Measurements from ENCODE around the gene PROM1.

The PROM1 gene

GRCh38 chr4:16056681-16057385, 27.0 kb downstream of the PROM1 start:
- no peak for FAIRE-seq

- no peak for FAIRE-seq
Measured at GRCh38 chr4:16055873-16056272, 27.9 kb downstream of the PROM1 start.

GRCh38 chr4:16055471-16055870, 28.4 kb downstream of the PROM1 start:
- no peak for FAIRE-seq

GRCh38 chr4:16052939-16053338, 30.9 kb downstream of the PROM1 start:
- no peak for FAIRE-seq

GRCh38 chr4:16051980-16052379, 31.8 kb downstream of the PROM1 start:
- no peak for FAIRE-seq

- FAIRE-seq, result no peak
Measured at GRCh38 chr4:16051132-16051531, 32.7 kb downstream of the PROM1 start.

GRCh38 chr4:16050669-16051068, 33.2 kb downstream of the PROM1 start:
- no peak for FAIRE-seq

GRCh38 chr4:16048619-16049419, 35.0 kb downstream of the PROM1 start:
- no peak for FAIRE-seq

- no peak for FAIRE-seq
Measured at GRCh38 chr4:16045687-16046086, 38.1 kb downstream of the PROM1 start.

GRCh38 chr4:16043642-16044498, 40.0 kb downstream of the PROM1 start:
- FAIRE-seq, result no peak

- FAIRE-seq, result no peak
Measured at GRCh38 chr4:16039139-16039538, 44.7 kb downstream of the PROM1 start.

GRCh38 chr4:16037901-16038300, 45.9 kb downstream of the PROM1 start:
- no peak for FAIRE-seq

- no peak for FAIRE-seq
Measured at GRCh38 chr4:16035843-16036242, 48.0 kb downstream of the PROM1 start.

GRCh38 chr4:16034010-16034748, 49.6 kb downstream of the PROM1 start:
- FAIRE-seq, result no peak

- no peak for FAIRE-seq
Measured at GRCh38 chr4:16032396-16032770, 51.4 kb downstream of the PROM1 start.

GRCh38 chr4:16031546-16032395, 52.1 kb downstream of the PROM1 start:
- FAIRE-seq, result no peak

- FAIRE-seq, result no peak
Measured at GRCh38 chr4:16029886-16030285, 53.9 kb downstream of the PROM1 start.

GRCh38 chr4:16029262-16029661, 54.6 kb downstream of the PROM1 start:
- no peak for FAIRE-seq

- FAIRE-seq, result no peak
Measured at GRCh38 chr4:16027626-16028025, 56.2 kb downstream of the PROM1 start.

GRCh38 chr4:16027114-16027513, 56.7 kb downstream of the PROM1 start:
- FAIRE-seq, result no peak

GRCh38 chr4:16026160-16026761, 57.6 kb downstream of the PROM1 start:
- peak; percentile 95 for FAIRE-seq
